ENCODE measurements around the gene RGS12.

- TF ChIP-seq, protein P1, sequence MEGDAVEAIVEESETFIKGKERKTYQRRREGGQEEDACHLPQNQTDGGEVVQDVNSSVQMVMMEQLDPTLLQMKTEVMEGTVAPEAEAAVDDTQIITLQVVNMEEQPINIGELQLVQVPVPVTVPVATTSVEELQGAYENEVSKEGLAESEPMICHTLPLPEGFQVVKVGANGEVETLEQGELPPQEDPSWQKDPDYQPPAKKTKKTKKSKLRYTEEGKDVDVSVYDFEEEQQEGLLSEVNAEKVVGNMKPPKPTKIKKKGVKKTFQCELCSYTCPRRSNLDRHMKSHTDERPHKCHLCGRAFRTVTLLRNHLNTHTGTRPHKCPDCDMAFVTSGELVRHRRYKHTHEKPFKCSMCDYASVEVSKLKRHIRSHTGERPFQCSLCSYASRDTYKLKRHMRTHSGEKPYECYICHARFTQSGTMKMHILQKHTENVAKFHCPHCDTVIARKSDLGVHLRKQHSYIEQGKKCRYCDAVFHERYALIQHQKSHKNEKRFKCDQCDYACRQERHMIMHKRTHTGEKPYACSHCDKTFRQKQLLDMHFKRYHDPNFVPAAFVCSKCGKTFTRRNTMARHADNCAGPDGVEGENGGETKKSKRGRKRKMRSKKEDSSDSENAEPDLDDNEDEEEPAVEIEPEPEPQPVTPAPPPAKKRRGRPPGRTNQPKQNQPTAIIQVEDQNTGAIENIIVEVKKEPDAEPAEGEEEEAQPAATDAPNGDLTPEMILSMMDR (IDR thresholded peaks at IDR 0.05), result no peak
- no peak for TF ChIP-seq POLR2A (IDR thresholded peaks at IDR 0.05)
Measured at GRCh38 chr4:3266076-3266475, 26.7 kb upstream of the RGS12 start.

Data from thyroid gland (tissue), 4 donors.